ENCODE results near the gene COL27A1.

Gene COL27A1

DNA sequence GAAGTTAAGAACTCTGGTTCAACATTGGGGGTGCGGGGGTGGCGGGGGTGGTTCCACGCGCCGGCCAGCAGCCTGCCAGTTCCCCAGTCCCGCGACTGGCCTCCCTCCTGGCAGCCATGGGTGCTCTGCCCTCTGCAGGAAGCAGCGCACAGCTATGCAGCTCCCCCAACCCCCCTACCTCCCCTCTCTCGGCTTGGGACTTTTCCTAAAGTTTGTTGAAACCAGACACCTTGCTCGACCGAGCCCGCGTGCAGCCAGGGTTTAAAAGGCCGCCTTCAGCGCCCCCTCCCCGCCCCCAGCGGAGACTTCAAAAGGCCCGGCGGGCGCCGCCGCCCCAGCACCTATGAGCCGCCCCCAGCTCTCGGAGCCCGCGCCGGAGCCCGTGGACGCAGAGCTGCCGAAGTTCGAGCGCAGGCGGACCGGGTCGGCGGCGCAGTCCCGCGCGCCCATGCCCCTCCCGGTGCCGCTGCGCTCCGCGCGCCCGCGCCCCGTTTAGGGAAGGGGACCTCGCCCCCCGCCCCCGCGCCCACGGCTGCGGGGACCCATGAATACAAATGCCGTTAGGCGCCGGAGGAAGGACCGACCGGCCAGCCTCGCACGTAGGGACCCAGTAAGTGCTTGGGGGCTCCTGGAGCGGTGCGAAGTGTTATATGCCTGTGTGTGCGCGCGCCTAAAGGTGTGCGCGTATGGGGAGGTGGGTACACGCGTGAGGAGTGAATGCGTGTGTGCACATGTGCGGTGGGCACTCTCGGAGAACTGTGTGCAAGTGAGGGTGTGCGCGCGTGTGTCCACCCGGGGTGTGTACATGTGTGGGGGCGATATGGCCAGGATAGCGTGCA is 1.4 kb upstream of the COL27A1 start:
- no peak overlapping the region for H3K9ac ChIP-seq
- no peak overlapping the region for H3K4me3 ChIP-seq (IDR thresholded peaks at IDR 0.05; ENCODE audit: insufficient read depth, low read depth, low read length)
- H3K4me1 ChIP-seq (ENCODE audit: low read depth, poor library complexity, severe bottlenecking): no peaks in the 10 kb centered on the region
- no peaks in the 10 kb centered on the region for H3K27me3 ChIP-seq (ENCODE audit: insufficient read depth, low read depth)
- no peak overlapping the region for H2AFZ ChIP-seq (ENCODE audit: low read depth)
- no peaks in the 10 kb centered on the region for H3K36me3 ChIP-seq (ENCODE audit: insufficient read depth)
- no peak overlapping the region for H3K27ac ChIP-seq
- no peaks in the 10 kb centered on the region for H4K20me1 ChIP-seq (ENCODE audit: insufficient read depth)
- H3K4me2 ChIP-seq: no peak overlapping the region
- H3K79me2 ChIP-seq (ENCODE audit: insufficient read depth, low read depth): no peaks in the 10 kb centered on the region
- no peak for TF ChIP-seq CTCF (conservative IDR thresholded peaks at IDR 0.05; ENCODE audit: low read depth, low read length)

- Histone ChIP-seq H3K9ac (no peak overlapping the region), H3K4me2 (no peak overlapping the region)
Measured at GRCh38 chr9:114154600-114155102, 686 bp upstream of the COL27A1 start.

DNA sequence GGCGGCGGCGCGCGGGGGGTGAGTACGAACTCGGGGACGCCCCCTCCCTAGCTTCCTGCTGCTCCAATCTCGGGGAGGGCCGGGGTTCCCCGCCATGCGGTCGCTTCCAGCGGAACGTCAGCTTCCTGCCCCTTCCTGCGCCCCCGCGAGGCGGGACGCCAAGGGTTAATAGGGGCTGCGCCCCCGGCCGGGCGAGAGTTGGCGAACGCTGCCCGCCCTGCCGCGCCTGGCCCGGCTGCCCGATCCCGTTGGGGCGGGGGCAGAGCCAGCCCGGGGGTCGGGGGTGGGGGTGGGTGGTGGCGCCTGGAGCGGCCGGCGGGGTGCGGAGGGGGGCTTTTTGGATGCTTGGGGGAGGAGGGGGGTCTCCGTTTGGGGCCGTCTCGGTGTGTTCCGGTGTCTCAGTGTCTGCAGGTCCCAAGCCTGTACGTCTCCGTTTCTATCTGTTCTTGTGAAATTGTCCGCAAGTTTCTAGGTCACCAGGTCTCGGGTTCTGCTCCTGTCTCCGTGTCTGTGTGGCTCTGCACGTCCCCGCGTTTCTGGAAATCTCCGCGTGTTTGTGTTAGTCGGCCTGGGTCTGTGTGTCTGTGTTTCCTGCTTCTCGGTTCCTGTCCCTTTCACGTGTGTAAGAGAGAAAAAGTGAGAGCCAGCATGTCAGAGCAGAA is 789 bp downstream of the COL27A1 start:
- no peaks in the 10 kb centered on the region for H3K27me3 ChIP-seq (ENCODE audit: insufficient read depth, low read depth)
- TF ChIP-seq CTCF (conservative IDR thresholded peaks at IDR 0.05; ENCODE audit: low read depth, low read length): no peak
- H4K20me1 ChIP-seq (ENCODE audit: insufficient read depth): no peaks in the 10 kb centered on the region

More at GRCh38 chr9:114154600-114155102, 686 bp upstream of the COL27A1 start:
- H3K36me3 ChIP-seq (ENCODE audit: insufficient read depth): no peaks in the 10 kb centered on the region
- no peaks in the 10 kb centered on the region for H3K27me3 ChIP-seq (ENCODE audit: insufficient read depth, low read depth)
- H3K27ac ChIP-seq: no peak overlapping the region
- no peak overlapping the region for H2AFZ ChIP-seq (ENCODE audit: low read depth)
- no peak for TF ChIP-seq CTCF (conservative IDR thresholded peaks at IDR 0.05; ENCODE audit: low read depth, low read length)
- H4K20me1 ChIP-seq (ENCODE audit: insufficient read depth): no peaks in the 10 kb centered on the region
- no peaks in the 10 kb centered on the region for H3K4me1 ChIP-seq (ENCODE audit: low read depth, poor library complexity, severe bottlenecking)
- no peak overlapping the region for H3K4me3 ChIP-seq (IDR thresholded peaks at IDR 0.05; ENCODE audit: insufficient read depth, low read depth, low read length)
- no peaks in the 10 kb centered on the region for H3K79me2 ChIP-seq (ENCODE audit: insufficient read depth, low read depth)

DNA sequence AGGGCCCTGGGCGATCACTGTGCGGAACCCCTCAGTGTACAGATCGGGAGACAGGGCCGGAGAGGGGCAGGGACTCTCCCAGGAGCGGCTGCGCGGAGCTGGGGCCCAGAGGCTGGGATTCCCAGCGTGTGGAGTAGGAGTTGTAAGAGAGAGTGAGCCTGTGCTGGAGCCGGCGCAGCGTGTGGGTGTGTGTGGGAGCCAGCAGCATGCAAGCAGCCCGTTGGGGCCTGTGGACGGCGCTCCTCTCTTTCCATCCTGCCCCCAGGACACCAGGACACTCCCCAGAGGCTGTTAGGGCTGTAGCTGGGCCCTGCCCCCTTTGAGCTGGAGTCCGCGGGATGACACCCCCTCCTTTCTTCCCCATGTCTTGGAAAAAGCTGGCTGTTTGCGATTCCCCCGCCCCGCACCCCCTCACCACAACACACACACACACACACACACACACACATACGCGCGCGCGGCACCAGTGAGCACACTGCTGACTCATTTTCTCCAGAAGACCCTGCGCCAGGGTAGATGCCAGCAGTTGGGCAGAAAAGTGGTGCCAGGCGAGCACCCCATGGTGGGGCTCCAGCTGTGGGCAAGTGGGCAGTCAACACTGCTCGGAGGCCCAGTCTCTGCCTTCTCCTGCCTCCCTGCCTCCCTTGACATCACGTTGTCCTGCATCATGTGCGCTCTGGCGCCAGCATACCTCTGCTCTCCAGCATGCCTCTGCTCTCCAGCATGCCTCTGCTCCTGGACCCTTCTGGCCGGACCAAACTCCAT is 1.5 kb downstream of the COL27A1 start:
- Histone ChIP-seq H3K4me3 (IDR thresholded peaks at IDR 0.05; ENCODE audit: insufficient read depth, low read depth, low read length) (no peak overlapping the region), H3K9ac (no peak overlapping the region), H3K27ac (no peak overlapping the region)

More for the DNA sequence above, 789 bp downstream of the COL27A1 start:
- Histone ChIP-seq H3K4me3 (IDR thresholded peaks at IDR 0.05; ENCODE audit: insufficient read depth, low read depth, low read length) (no peak overlapping the region), H2AFZ (ENCODE audit: low read depth) (no peak overlapping the region; the same call in 1 of the 2 replicates), H3K4me2 (no peak overlapping the region), H3K4me1 (ENCODE audit: low read depth, poor library complexity, severe bottlenecking) (no peaks in the 10 kb centered on the region), H3K79me2 (ENCODE audit: insufficient read depth, low read depth) (no peaks in the 10 kb centered on the region), H3K27ac (no peak overlapping the region), H3K9ac (no peak overlapping the region), H3K36me3 (ENCODE audit: insufficient read depth) (no peaks in the 10 kb centered on the region)

More for the DNA sequence above, 1.5 kb downstream of the COL27A1 start:
- no peaks in the 10 kb centered on the region for H3K79me2 ChIP-seq (ENCODE audit: insufficient read depth, low read depth)
- no peaks in the 10 kb centered on the region for H3K36me3 ChIP-seq (ENCODE audit: insufficient read depth)
- H4K20me1 ChIP-seq (ENCODE audit: insufficient read depth): no peaks in the 10 kb centered on the region
- TF ChIP-seq CTCF (conservative IDR thresholded peaks at IDR 0.05; ENCODE audit: low read depth, low read length): no peak
- no peak overlapping the region for H3K4me2 ChIP-seq
- no peak overlapping the region for H2AFZ ChIP-seq (ENCODE audit: low read depth)
- H3K4me1 ChIP-seq (ENCODE audit: low read depth, poor library complexity, severe bottlenecking): no peaks in the 10 kb centered on the region
- no peaks in the 10 kb centered on the region for H3K27me3 ChIP-seq (ENCODE audit: insufficient read depth, low read depth)

All from KMS-11 (cell line).